ENCODE measurements around the gene MROH2A.

GRCh38 chr2:233740870-233741269 is 37.3 kb upstream of the MROH2A start:
- TF ChIP-seq CTCF (IDR thresholded peaks at IDR 0.05) = no peak
- TF ChIP-seq POLR2A (IDR thresholded peaks at IDR 0.05) = no peak
